Measurements from ENCODE around the gene LHX2. TPM values are rescaled to one million over a fixed set of nuclear protein-coding genes. Genes with fewer than 3 reads are reported as not detected.

LHX2 gene
- total RNA-seq, 2 experiments from 2014 or later: not detected

DNA sequence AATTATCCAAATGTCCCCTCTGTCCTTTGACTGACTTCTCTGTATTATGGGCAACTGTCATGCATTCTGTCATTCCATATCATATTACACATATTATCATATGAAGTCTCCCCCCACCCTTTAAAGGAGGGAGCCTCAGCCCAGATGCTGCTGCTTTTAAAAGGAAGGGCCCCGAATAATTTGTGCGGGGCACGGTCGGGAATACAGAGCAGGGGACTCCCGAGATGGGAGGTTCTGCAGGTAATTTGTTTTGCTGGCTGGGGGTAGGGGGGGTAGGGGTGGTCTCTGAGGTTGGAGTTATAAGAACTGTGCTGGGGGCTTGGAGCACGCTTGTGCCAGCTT is 10.1 kb upstream of the LHX2 start:
- H3K4me3 Mint-ChIP-seq: no peak overlapping the region
- DNase-seq: no peak
- no peak overlapping the region for H3K27ac Mint-ChIP-seq
- no peaks in the 10 kb centered on the region for H3K9me3 Mint-ChIP-seq
- CTCF ChIA-PET: no interaction called here
- peaks cover 82% of the 10 kb centered on the region for H3K27me3 Mint-ChIP-seq
- peaks cover 34% of the 10 kb centered on the region for H3K4me1 Mint-ChIP-seq (ENCODE audit: low read depth)
- no peaks in the 10 kb centered on the region for H3K36me3 Mint-ChIP-seq
- intact Hi-C loops (cut with micrococcal nuclease): loop anchor here (2.0 kb wide), 1 partner anchor 17 kb away; no protein-coding TSS in a partner anchor
- POLR2A ChIA-PET: no interaction called here

DNA sequence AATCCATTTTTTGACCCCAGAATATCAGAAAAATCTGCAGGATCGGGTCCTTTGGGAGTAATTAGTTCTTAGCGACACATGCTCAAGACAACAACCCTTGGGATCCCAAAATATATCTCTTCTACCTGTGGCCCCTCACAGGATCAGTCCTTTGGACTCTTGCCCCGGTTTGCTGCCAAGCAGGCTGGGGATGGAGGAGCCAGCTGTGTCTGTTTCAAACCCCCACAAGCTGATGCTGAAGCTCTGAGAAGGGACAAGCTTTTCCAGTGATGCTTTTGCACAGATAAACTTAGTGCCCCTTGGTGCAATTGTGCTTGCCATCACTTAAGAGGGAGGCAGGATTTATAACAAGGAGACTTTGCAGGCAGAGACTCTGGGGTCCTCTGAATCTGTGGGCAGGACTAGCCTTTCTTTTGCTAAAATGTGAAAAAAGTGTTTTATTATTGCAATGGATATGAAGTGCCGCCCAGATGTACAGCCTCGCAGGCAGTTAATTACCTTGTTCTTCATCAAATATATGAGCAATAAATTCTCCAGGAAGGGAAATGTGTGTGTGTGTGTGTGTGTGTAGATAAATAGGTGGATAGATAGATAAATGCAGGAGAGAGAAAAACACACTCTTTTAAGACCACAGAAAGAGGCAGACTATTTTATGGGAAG is 9.6 kb upstream of the LHX2 start:
- CTCF ChIA-PET: interaction anchor here (2.1 kb wide), 1 partner anchor 38 kb away, joined by 7 read pairs; no protein-coding TSS in a partner anchor
- DNase-seq: no peak
- intact Hi-C loops (cut with micrococcal nuclease): loop anchor here (2.0 kb wide), 1 partner anchor 17 kb away; no protein-coding TSS in a partner anchor
- Mint-ChIP-seq H3K27ac (no peak overlapping the region), H3K27me3 (peaks cover 86% of the 10 kb centered on the region), H3K4me3 (no peak overlapping the region), H3K9me3 (no peaks in the 10 kb centered on the region), H3K4me1 (ENCODE audit: low read depth) (peaks cover 32% of the 10 kb centered on the region), H3K36me3 (no peaks in the 10 kb centered on the region)
- POLR2A ChIA-PET: no interaction called here

- Mint-ChIP-seq H3K27me3 (peaks cover 85% of the 10 kb centered on the region), H3K36me3 (no peaks in the 10 kb centered on the region), H3K4me1 (ENCODE audit: low read depth) (peaks cover 21% of the 10 kb centered on the region), H3K4me3 (no peak overlapping the region), H3K27ac (no peak overlapping the region), H3K9me3 (no peaks in the 10 kb centered on the region)
- POLR2A ChIA-PET: no interaction called here
- intact Hi-C loops (cut with micrococcal nuclease): no loop called here
- no peak for DNase-seq
- CTCF ChIA-PET: interaction anchor here (1.4 to 2.1 kb wide), 2 partner anchors 10 to 37 kb away, joined by 4 to 7 read pairs; no protein-coding TSS in a partner anchor
Measured at GRCh38 chr9:124003636-124004349, 7.8 kb upstream of the LHX2 start.

GRCh38 chr9:124004593-124004992 is 7.0 kb upstream of the LHX2 start:
- POLR2A ChIA-PET: no interaction called here
- Mint-ChIP-seq H3K27ac (no peak overlapping the region), H3K27me3 (peaks cover 87% of the 10 kb centered on the region), H3K36me3 (no peaks in the 10 kb centered on the region), H3K9me3 (no peaks in the 10 kb centered on the region), H3K4me3 (no peak overlapping the region), H3K4me1 (ENCODE audit: low read depth) (peaks cover 22% of the 10 kb centered on the region)
- no peak for DNase-seq
- intact Hi-C loops (cut with micrococcal nuclease): no loop called here
- CTCF ChIA-PET: interaction anchor here (1.4 kb wide), 1 partner anchor 9 kb away, joined by 4 read pairs; no protein-coding TSS in a partner anchor

GRCh38 chr9:124005029-124005771 is 6.4 kb upstream of the LHX2 start:
- peaks cover 94% of the 10 kb centered on the region for H3K27me3 Mint-ChIP-seq
- CTCF ChIA-PET: no interaction called here
- peaks cover 28% of the 10 kb centered on the region for H3K4me1 Mint-ChIP-seq (ENCODE audit: low read depth)
- H3K4me3 Mint-ChIP-seq: no peak overlapping the region
- H3K36me3 Mint-ChIP-seq: no peaks in the 10 kb centered on the region
- POLR2A ChIA-PET: no interaction called here
- H3K27ac Mint-ChIP-seq: no peak overlapping the region
- intact Hi-C loops (cut with micrococcal nuclease): no loop called here
- no peak for DNase-seq
- H3K9me3 Mint-ChIP-seq: no peaks in the 10 kb centered on the region

GRCh38 chr9:124006448-124007361 is 4.9 kb upstream of the LHX2 start:
- H3K36me3 Mint-ChIP-seq: no peaks in the 10 kb centered on the region

DNA sequence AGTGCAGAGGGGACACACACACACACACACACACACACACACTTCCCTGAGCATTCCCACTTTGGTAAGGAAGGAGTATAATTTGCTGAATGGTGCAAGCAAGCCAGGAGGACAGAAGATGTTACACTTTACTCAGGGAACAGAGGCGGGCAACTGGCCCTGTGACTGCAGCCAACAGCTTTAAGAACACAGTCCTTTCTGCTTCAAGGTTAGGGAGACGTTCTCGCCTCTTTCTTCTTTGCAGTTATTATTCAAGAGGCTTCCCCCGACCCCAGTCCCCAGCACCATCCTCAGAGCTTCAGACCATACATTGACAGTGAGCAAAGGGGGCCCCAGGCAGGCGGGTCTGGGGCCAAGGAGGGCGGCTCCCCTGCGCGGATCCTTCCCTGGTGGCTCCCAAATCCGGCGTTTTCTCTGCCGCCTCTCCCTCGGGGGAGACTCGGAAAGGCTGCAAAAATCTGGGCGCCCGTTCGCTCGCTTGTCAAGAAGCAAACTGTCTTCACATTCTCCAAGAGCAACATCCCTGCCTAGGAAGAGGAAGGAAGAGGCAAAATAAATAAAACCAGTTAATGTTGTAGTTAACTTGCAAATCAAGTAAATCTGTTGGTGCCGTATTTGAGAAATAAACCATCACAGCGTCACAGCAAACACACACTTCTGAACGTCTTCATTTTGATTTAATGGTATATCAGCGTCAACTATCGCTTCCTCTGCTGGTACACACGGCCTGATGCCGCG is 3.8 kb upstream of the LHX2 start:
- H3K9me3 Mint-ChIP-seq: no peaks in the 10 kb centered on the region
- DNase-seq: no peak
- ChIA-PET POLR2A (no interaction called here), CTCF (no interaction called here)
- H3K36me3 Mint-ChIP-seq: no peaks in the 10 kb centered on the region
- no peak overlapping the region for H3K27ac Mint-ChIP-seq
- intact Hi-C loops (cut with micrococcal nuclease): loop anchor here (1.0 kb wide), 1 partner anchor 9 kb away; no protein-coding TSS in a partner anchor
- H3K4me1 Mint-ChIP-seq (ENCODE audit: low read depth): peaks cover 31% of the 10 kb centered on the region
- peak overlapping the region; percentile 32 for H3K4me3 Mint-ChIP-seq
- peaks cover 78% of the 10 kb centered on the region for H3K27me3 Mint-ChIP-seq

More at GRCh38 chr9:124006448-124007361, 4.9 kb upstream of the LHX2 start:
- no peak for DNase-seq
- POLR2A ChIA-PET: no interaction called here
- Mint-ChIP-seq H3K9me3 (no peaks in the 10 kb centered on the region), H3K4me3 (no peak overlapping the region), H3K4me1 (ENCODE audit: low read depth) (peaks cover 29% of the 10 kb centered on the region), H3K27ac (no peak overlapping the region), H3K27me3 (peaks cover 86% of the 10 kb centered on the region)
- intact Hi-C loops (cut with micrococcal nuclease): no loop called here
- CTCF ChIA-PET: no interaction called here

DNA sequence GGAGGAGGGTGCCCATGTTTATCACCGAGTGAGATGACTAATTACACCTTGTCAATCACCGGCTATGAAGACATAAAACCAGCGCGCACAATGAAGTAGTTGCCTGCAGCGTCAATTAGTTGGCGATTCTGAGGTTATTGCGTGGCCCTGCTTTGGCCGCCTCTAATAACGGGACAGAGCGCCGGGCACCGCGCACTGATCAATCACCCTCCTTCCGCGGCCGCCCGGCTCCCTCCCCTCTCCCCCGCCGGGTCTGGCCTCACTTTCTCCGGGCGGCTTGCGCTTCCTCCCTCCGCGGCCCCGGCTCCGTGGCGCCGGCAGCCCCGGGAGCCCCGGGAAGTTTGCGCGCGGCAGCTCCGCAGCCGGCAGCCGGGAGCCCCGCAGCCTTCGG is 3.3 kb upstream of the LHX2 start:
- peak; percentile 50 for DNase-seq
- Mint-ChIP-seq H3K4me3 (peak overlapping the region; percentile 32), H3K27me3 (peaks cover 74% of the 10 kb centered on the region), H3K27ac (no peak overlapping the region), H3K9me3 (no peaks in the 10 kb centered on the region), H3K4me1 (ENCODE audit: low read depth) (peaks cover 33% of the 10 kb centered on the region), H3K36me3 (no peaks in the 10 kb centered on the region)
- CTCF ChIA-PET: no interaction called here
- intact Hi-C loops (cut with micrococcal nuclease): loop anchor here (1.0 kb wide), 1 partner anchor 8 kb away; no protein-coding TSS in a partner anchor
- POLR2A ChIA-PET: no interaction called here

DNA sequence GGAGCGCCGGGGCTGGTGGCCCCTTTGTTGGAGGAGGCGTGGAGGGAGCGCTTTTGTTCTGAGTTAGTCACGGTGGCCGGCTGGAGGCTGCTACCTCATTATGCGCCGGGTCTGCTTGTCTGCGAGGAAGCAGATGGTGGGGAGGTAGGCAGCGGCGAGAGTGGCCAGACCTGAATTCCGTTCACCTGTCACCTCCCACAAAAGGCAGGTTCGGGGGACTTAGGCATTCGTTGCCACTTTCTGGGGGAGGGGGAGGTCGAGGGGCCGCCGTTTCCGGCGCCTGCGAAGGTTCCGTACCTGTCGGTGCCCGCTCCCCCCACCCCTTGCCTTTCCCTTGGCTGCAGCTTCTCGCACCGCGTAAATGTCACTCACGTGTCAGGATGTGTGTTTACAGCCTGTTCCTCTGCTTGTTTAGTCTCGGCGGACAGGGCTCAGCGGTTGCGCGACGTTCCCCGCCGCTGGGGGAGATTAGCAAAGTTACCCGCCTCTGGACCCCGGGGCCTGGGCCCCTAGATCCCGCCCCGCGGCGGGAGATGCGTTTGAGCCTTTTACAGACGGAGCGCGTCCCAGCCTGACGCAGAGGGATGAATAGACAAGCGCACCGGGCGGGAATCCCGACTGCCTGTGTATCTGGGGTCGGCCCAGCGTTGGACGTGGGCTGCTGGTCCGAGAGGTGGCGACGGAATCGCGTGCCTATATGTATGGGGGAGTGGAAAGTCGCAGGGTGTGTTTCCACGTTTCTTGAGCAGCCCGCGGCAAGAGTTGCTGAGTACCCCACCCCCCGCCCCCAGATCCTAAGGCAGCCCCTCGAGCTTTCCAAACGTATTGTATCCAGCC is 2.7 kb upstream of the LHX2 start:
- Mint-ChIP-seq H3K27ac (peak overlapping the region; percentile 38), H3K4me3 (no peak overlapping the region), H3K9me3 (no peaks in the 10 kb centered on the region), H3K36me3 (no peaks in the 10 kb centered on the region), H3K27me3 (peaks cover 72% of the 10 kb centered on the region), H3K4me1 (ENCODE audit: low read depth) (peaks cover 35% of the 10 kb centered on the region)
- CTCF ChIA-PET: no interaction called here
- POLR2A ChIA-PET: no interaction called here
- DNase-seq: peak; percentile 33
- intact Hi-C loops (cut with micrococcal nuclease): loop anchor here (1.0 kb wide), 1 partner anchor 7 kb away; no protein-coding TSS in a partner anchor

- CTCF ChIA-PET: no interaction called here
- POLR2A ChIA-PET: no interaction called here
- Mint-ChIP-seq H3K9me3 (no peaks in the 10 kb centered on the region), H3K27me3 (peaks cover 74% of the 10 kb centered on the region), H3K4me3 (peak overlapping the region; percentile 27), H3K36me3 (no peaks in the 10 kb centered on the region), H3K27ac (peak overlapping the region; percentile 38), H3K4me1 (ENCODE audit: low read depth) (peaks cover 35% of the 10 kb centered on the region)
- intact Hi-C loops (cut with micrococcal nuclease): loop anchor here (2.0 kb wide), 1 partner anchor 13 kb away; no protein-coding TSS in a partner anchor
- no peak for DNase-seq
Measured at GRCh38 chr9:124009531-124010217, 1.9 kb upstream of the LHX2 start.
